GM18868 (cell line): ENCODE results near the gene DCAF8L2.
"Not testable (repeated sequence)": the region's sequence is repeated elsewhere in the genome, so short reads cannot be mapped to it uniquely, and the experiment has no call there.

Experiments
- ATAC-seq: cut with Tn5 transposase; IDR thresholded peaks from one replicate; pipeline ENCODE4 v1.9.1; 2021; ENCODE audit warnings: mild to moderate bottlenecking, moderate library complexity; ENCODE audit not compliant: unreplicated experiment

The DCAF8L2 gene

DNA sequence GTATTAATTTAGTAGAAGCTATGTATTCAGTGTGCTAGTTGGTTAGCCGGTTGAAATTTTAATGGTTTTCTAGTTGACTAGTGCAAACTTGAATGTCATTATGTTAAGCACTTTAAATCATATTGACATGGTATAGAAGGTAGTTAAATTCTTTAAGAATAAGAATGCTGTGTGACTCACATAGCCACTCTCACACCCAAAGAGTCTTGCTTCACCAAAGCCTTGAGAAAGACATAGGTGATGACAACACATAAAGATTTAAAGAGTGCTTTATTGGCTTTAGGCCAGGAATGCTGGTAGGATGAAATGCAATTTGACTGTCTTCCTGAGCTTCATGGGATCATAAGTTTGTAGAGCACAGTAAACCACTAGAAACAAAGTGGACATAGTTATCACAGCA lies 85.3 kb downstream of the DCAF8L2 start:
- no peak for ATAC-seq

DNA sequence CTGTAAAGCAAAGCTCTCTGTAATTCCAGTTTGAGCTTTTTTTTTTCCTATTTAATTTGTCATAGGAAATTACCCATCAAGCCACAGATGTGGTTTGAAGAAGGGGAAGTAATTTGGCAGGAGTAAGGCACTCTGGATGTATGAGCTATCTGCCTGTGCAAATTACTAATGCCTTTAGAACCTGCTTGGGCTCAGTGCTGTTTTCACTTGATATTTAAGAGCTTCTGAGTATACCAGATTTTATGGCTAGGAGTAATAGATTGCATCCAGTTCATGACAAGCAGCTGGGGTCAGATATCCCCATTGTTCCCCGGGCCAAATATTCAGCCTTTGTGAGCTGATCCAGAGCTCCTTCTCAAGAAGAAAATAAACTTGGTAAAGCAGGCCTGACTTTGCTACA lies 89.1 kb downstream of the DCAF8L2 start:
- no peak for ATAC-seq

GRCh38 chrX:27680726-27681125 lies 90.6 kb downstream of the DCAF8L2 start:
- ATAC-seq: no peak

GRCh38 chrX:27683566-27684208 lies 93.5 kb downstream of the DCAF8L2 start:
- peak; percentile 84 for ATAC-seq

DNA sequence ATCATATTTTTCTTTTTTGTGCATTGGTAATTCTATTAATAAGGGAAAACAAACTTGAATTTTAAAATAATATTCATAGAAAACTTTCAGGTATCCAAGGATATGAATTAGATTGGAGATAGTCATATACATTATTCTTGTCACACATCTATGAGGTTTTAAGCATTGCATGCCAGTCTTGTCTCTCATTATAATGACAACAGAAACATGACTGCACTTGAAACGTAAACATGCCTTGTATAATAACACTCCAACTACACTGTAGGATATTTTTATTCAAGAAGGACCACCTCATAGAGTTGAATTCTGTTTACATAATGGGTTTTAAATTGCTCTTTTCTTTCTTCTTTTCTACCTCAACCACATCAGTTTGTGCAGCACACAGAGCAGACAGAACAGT lies 104.5 kb downstream of the DCAF8L2 start:
- no peak for ATAC-seq

GRCh38 chrX:27706526-27706925 lies 116.4 kb downstream of the DCAF8L2 start:
- no peak for ATAC-seq

- no peak for ATAC-seq
These were observed 125.5 kb downstream of the DCAF8L2 start for GRCh38 chrX:27715610-27716009.

- no peak for ATAC-seq
These were observed 138.1 kb downstream of the DCAF8L2 start for GRCh38 chrX:27728291-27728690.

GRCh38 chrX:27731962-27732361 lies 141.8 kb downstream of the DCAF8L2 start:
- no peak for ATAC-seq

DNA sequence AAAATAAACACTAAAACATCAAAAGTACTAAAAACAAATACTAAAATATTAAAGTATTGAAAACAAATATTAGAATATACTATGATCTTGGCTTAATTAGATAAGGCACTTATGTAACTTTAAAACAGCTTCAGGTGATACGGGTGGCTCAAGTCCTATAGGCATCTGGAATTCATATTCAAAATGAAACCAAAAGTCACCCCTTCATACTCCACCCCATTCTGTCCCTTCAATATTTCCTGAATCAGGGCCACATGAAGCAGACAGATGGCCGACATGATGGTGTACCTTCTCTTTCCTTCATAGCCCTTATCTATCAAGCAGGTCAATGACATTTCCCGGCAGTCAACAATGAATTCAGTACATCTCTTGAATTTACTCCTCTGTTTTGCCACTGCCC lies 145.8 kb downstream of the DCAF8L2 start:
- no peak for ATAC-seq

GRCh38 chrX:27740933-27741332 lies 150.8 kb downstream of the DCAF8L2 start:
- ATAC-seq: no peak

GRCh38 chrX:27743521-27743920 lies 153.4 kb downstream of the DCAF8L2 start:
- ATAC-seq: not testable (repeated sequence)

- no peak for ATAC-seq
These were observed 156.4 kb downstream of the DCAF8L2 start for GRCh38 chrX:27746516-27746915.

- peak; percentile 41 for ATAC-seq
These were observed 160.2 kb downstream of the DCAF8L2 start for GRCh38 chrX:27750298-27750697.

DNA sequence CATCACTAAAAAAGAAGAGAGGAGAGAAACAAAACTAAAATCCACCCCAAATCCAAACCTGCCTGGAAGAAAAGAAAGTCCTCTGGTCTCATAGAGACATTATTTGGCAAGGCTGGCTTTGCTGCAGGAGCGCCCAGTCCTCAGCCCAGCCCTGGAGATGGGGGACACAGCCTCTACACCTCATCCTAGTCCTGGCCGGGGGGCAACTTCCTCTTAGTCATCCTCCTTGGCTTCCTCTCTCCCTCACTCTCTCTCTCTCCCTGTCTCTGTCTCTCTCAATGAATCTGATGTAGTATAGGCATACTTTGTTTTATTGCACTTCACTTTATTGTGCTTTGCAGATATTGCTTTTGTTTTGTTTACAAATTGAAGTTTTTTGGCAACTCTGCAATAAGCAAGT lies 161.8 kb downstream of the DCAF8L2 start:
- no peak for ATAC-seq

GRCh38 chrX:27765718-27766117 lies 175.6 kb downstream of the DCAF8L2 start:
- ATAC-seq: no peak

DNA sequence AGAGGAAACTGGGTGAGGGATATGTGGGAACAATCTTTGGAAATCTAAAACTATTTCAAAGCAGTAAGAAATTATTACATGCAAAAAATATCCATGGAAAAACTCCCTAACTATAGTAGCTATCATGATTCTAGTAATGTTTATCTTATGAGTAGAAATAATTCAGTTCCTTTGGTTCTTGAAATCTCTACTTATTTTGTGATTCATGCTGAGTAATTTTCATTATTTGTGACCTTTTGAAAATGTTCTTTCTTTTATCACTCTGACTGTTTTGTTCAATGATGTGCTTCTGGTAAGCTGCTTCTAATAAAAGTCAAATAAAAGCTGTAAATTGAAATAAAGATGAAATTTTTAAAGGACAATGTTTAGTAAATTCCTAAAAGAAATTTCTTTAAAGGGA lies 177.2 kb downstream of the DCAF8L2 start:
- no peak for ATAC-seq

- no peak for ATAC-seq
These were observed 185.8 kb downstream of the DCAF8L2 start for GRCh38 chrX:27775984-27776383.

GRCh38 chrX:27796640-27797257 lies 206.6 kb downstream of the DCAF8L2 start:
- ATAC-seq: no peak

GRCh38 chrX:27797575-27797974 lies 207.4 kb downstream of the DCAF8L2 start:
- ATAC-seq: no peak
